ENCODE data around the gene IGSF6.

- TF ChIP-seq POLR2A (IDR thresholded peaks at IDR 0.05; ENCODE audit: low read length) (no peak), GATA1 (IDR thresholded peaks at IDR 0.05; ENCODE audit: low read depth, low read length) (no peak)
These were observed 38.6 kb downstream of the IGSF6 start for GRCh38 chr16:21613781-21614180.
